Mesendoderm (in vitro differentiated cells): Measurements from ENCODE around the gene FOXN4.
"Not testable (repeated sequence)": the region's sequence is repeated elsewhere in the genome, so short reads cannot be mapped to it uniquely, and the experiment has no call there.

Experiments
- DNase-seq: peaks from one replicate; pipeline ENCODE4 v3.0.0; 2013
- H2AK5ac ChIP-seq: 2 replicates; pipeline ENCODE4 v1.6.1; 2013; ENCODE audit warnings: low read length, inconsistent platforms
- H2BK120ac ChIP-seq: 2 replicates; pipeline ENCODE4 v1.6.1; 2013; ENCODE audit warnings: low read depth, mild to moderate bottlenecking, low read length, moderate library complexity, mixed read lengths
- H2BK15ac ChIP-seq: replicated peaks from 2 replicates; pipeline ENCODE4 v1.6.1; 2013; ENCODE audit warnings: low read depth, mild to moderate bottlenecking, moderate library complexity
- H2BK5ac ChIP-seq: 2 replicates; pipeline ENCODE4 v1.6.1; 2013; ENCODE audit warnings: low read length, inconsistent platforms
- H3K18ac ChIP-seq: 2 replicates; pipeline ENCODE4 v1.6.1; 2013; ENCODE audit warnings: mild to moderate bottlenecking, low read length, mixed read lengths
- H3K23ac ChIP-seq: one replicate; pipeline ENCODE4 v1.6.1; 2013; ENCODE audit warnings: low read length
- H3K27ac ChIP-seq: 2 replicates; pipeline ENCODE4 v1.5.1; 2013; ENCODE audit warnings: low read depth, mild to moderate bottlenecking, inconsistent platforms, low read length, moderate library complexity
- H3K27me3 ChIP-seq: 2 replicates; pipeline ENCODE4 v1.6.1; 2013; ENCODE audit warnings: low read length, control low read depth, mild to moderate bottlenecking, inconsistent platforms; ENCODE audit not compliant: insufficient read depth, poor library complexity
- H3K36me3 ChIP-seq: 2 replicates; pipeline ENCODE4 v1.6.1; 2013; ENCODE audit warnings: low read length, inconsistent platforms; ENCODE audit not compliant: control insufficient read depth, insufficient read depth
- H3K4ac ChIP-seq: one replicate; pipeline ENCODE4 v1.6.1; 2013; ENCODE audit warnings: low read depth, mild to moderate bottlenecking, low read length, moderate library complexity
- H3K4me1 ChIP-seq: 2 replicates; pipeline ENCODE4 v1.6.1; 2013; ENCODE audit warnings: low read depth, low read length, inconsistent platforms; ENCODE audit not compliant: control insufficient read depth
- H3K4me2 ChIP-seq: 2 replicates; pipeline ENCODE4 v1.6.1; 2013; ENCODE audit warnings: low read length
- H3K4me3 ChIP-seq: 2 replicates; pipeline ENCODE4 v1.5.1; 2013; ENCODE audit warnings: mild to moderate bottlenecking, low read length
- H3K56ac ChIP-seq: one replicate; pipeline ENCODE4 v1.6.1; 2013; ENCODE audit warnings: low read length
- H3K79me1 ChIP-seq: 2 replicates; pipeline ENCODE4 v1.6.1; 2013; ENCODE audit warnings: low read length, inconsistent platforms
- H3K79me2 ChIP-seq: 2 replicates; pipeline ENCODE4 v1.6.1; 2013; ENCODE audit warnings: mild to moderate bottlenecking, low read length; ENCODE audit not compliant: control insufficient read depth, insufficient read depth
- H3K9ac ChIP-seq: 2 replicates; pipeline ENCODE4 v1.6.1; 2013; ENCODE audit warnings: low read length, inconsistent platforms
- H4K5ac ChIP-seq: one replicate; pipeline ENCODE4 v1.6.1; 2013; ENCODE audit warnings: low read length
- H4K8ac ChIP-seq: one replicate; pipeline ENCODE4 v1.6.1; 2013; ENCODE audit warnings: low read depth, mild to moderate bottlenecking, control low read depth, low read length, moderate library complexity
- WGBS: extraction: QIAGEN DNeasy Blood & Tissue Kit; methylation state at CpG from one replicate; pipeline ENCODE4 v1.1.7; 2013; ENCODE audit warnings: low lambda C conversion rate, missing lambda C conversion rate; ENCODE audit not compliant: insufficient coverage; ENCODE audit errors: extremely low coverage; 5-methylcytosine and 5-hydroxymethylcytosine counted together

FOXN4 gene

GRCh38 chr12:109331301-109331952 is 22.3 kb upstream of the FOXN4 start:
- H3K56ac ChIP-seq, result no peak overlapping the region
- no peaks in the 10 kb centered on the region for H3K27me3 ChIP-seq
- no peak overlapping the region for H4K5ac ChIP-seq
- H3K4me3 ChIP-seq, result no peak overlapping the region
- no peaks in the 10 kb centered on the region for H3K79me1 ChIP-seq
- no CpG with 5 or more reads among the region's 7 CpGs for WGBS
- no peaks in the 10 kb centered on the region for H3K79me2 ChIP-seq
- no peak overlapping the region for H2BK15ac ChIP-seq
- no peak overlapping the region for H4K8ac ChIP-seq
- no peak overlapping the region for H2AK5ac ChIP-seq
- H3K4me2 ChIP-seq, result no peak overlapping the region
- no peak overlapping the region for H2BK120ac ChIP-seq
- no peak overlapping the region for H3K9ac ChIP-seq
- no peaks in the 10 kb centered on the region for H3K4me1 ChIP-seq
- H3K36me3 ChIP-seq, result no peaks in the 10 kb centered on the region
- H2BK5ac ChIP-seq, result no peak overlapping the region
- no peak overlapping the region for H3K18ac ChIP-seq
- H3K27ac ChIP-seq, result no peak overlapping the region
- no peak for DNase-seq
- no peak overlapping the region for H3K4ac ChIP-seq
- H3K23ac ChIP-seq, result no peak overlapping the region

- H2BK15ac ChIP-seq, result no peak overlapping the region
- no CpG with 5 or more reads among the region's 16 CpGs for WGBS
- no peaks in the 10 kb centered on the region for H3K27me3 ChIP-seq
- no peak overlapping the region for H3K27ac ChIP-seq
- H3K23ac ChIP-seq, result no peak overlapping the region
- H3K4ac ChIP-seq, result no peak overlapping the region
- no peak overlapping the region for H4K5ac ChIP-seq
- H3K36me3 ChIP-seq, result no peaks in the 10 kb centered on the region
- no peak overlapping the region for H3K18ac ChIP-seq
- no peaks in the 10 kb centered on the region for H3K4me1 ChIP-seq
- DNase-seq, result no peak
- no peak overlapping the region for H2BK120ac ChIP-seq
- no peaks in the 10 kb centered on the region for H3K79me1 ChIP-seq
- H3K9ac ChIP-seq, result no peak overlapping the region
- H4K8ac ChIP-seq, result no peak overlapping the region
- no peak overlapping the region for H2BK5ac ChIP-seq
- H3K79me2 ChIP-seq, result no peaks in the 10 kb centered on the region
- no peak overlapping the region for H3K4me3 ChIP-seq
- H2AK5ac ChIP-seq, result no peak overlapping the region
- no peak overlapping the region for H3K56ac ChIP-seq
- H3K4me2 ChIP-seq, result no peak overlapping the region
Measured at GRCh38 chr12:109330282-109331230, 21.5 kb upstream of the FOXN4 start.

GRCh38 chr12:109329686-109330085 is 20.6 kb upstream of the FOXN4 start:
- Histone ChIP-seq H3K9ac (no peak overlapping the region), H2BK120ac (no peak overlapping the region), H4K8ac (no peak overlapping the region), H3K79me2 (no peaks in the 10 kb centered on the region), H3K27ac (no peak overlapping the region), H4K5ac (no peak overlapping the region), H3K56ac (no peak overlapping the region), H2AK5ac (no peak overlapping the region), H3K4me2 (no peak overlapping the region), H3K23ac (no peak overlapping the region), H3K27me3 (no peaks in the 10 kb centered on the region), H3K4me3 (no peak overlapping the region), H3K4ac (no peak overlapping the region), H2BK5ac (no peak overlapping the region), H3K36me3 (no peaks in the 10 kb centered on the region), H3K18ac (no peak overlapping the region), H3K4me1 (no peaks in the 10 kb centered on the region), H2BK15ac (no peak overlapping the region), H3K79me1 (no peaks in the 10 kb centered on the region)
- no peak for DNase-seq
- no CpG with 5 or more reads among the region's 7 CpGs for WGBS

- no peak overlapping the region for H3K23ac ChIP-seq
- no peak overlapping the region for H3K27ac ChIP-seq
- H3K79me1 ChIP-seq, result no peaks in the 10 kb centered on the region
- H3K4me1 ChIP-seq, result no peaks in the 10 kb centered on the region
- H3K9ac ChIP-seq, result no peak overlapping the region
- H2BK15ac ChIP-seq, result no peak overlapping the region
- no peak overlapping the region for H3K4me3 ChIP-seq
- no peak overlapping the region for H3K4me2 ChIP-seq
- H3K18ac ChIP-seq, result no peak overlapping the region
- H4K8ac ChIP-seq, result no peak overlapping the region
- H3K4ac ChIP-seq, result no peak overlapping the region
- DNase-seq, result no peak
- no peaks in the 10 kb centered on the region for H3K79me2 ChIP-seq
- no peak overlapping the region for H2BK120ac ChIP-seq
- no CpG with 5 or more reads among the region's 3 CpGs for WGBS
- no peak overlapping the region for H2AK5ac ChIP-seq
- H3K27me3 ChIP-seq, result no peaks in the 10 kb centered on the region
- no peak overlapping the region for H3K56ac ChIP-seq
- no peak overlapping the region for H2BK5ac ChIP-seq
- no peak overlapping the region for H4K5ac ChIP-seq
- H3K36me3 ChIP-seq, result no peaks in the 10 kb centered on the region
Measured at GRCh38 chr12:109329003-109329402, 19.9 kb upstream of the FOXN4 start.

GRCh38 chr12:109321294-109321693 is 12.2 kb upstream of the FOXN4 start:
- WGBS, result no CpG with 5 or more reads among the region's 8 CpGs
- not testable (repeated sequence) for H3K23ac ChIP-seq, H3K27ac ChIP-seq, H2BK15ac ChIP-seq, H3K79me2 ChIP-seq, H2BK5ac ChIP-seq, H3K4me3 ChIP-seq, DNase-seq, H3K27me3 ChIP-seq, H4K8ac ChIP-seq, H3K18ac ChIP-seq, H3K36me3 ChIP-seq, H3K4me1 ChIP-seq, H3K79me1 ChIP-seq, H3K9ac ChIP-seq, H3K56ac ChIP-seq, H3K4ac ChIP-seq, H2BK120ac ChIP-seq, H4K5ac ChIP-seq, H2AK5ac ChIP-seq, H3K4me2 ChIP-seq
